HG03097 (cell line): ENCODE measurements around the gene NAPG.
"Not testable (repeated sequence)": the region's sequence is repeated elsewhere in the genome, so short reads cannot be mapped to it uniquely, and the experiment has no call there.

ENCODE experiments used
- ATAC-seq: cut with Tn5 transposase; IDR thresholded peaks from one replicate; pipeline ENCODE4 v1.9.1; 2021; ENCODE audit not compliant: unreplicated experiment, low FRiP score

NAPG gene

DNA sequence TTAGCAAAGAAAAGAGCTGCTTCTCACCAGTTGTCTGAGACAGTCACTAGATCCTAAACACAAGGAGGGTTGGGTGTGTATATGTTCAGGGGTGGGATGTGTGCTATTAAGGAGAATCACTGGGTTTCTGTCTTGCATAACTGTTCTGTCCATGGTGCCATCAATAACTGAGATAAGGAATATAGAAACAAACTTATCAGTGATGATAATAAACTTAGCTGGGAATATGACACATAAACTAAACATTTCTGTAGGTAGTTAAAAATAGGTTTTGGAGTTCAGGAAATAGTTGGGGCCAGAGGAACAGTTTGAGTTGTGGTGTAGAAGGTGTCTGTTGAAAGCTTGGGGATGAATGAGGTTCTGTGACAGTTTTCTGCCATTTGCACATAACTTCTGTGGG is 17.4 kb downstream of the NAPG start:
- no peak for ATAC-seq

DNA sequence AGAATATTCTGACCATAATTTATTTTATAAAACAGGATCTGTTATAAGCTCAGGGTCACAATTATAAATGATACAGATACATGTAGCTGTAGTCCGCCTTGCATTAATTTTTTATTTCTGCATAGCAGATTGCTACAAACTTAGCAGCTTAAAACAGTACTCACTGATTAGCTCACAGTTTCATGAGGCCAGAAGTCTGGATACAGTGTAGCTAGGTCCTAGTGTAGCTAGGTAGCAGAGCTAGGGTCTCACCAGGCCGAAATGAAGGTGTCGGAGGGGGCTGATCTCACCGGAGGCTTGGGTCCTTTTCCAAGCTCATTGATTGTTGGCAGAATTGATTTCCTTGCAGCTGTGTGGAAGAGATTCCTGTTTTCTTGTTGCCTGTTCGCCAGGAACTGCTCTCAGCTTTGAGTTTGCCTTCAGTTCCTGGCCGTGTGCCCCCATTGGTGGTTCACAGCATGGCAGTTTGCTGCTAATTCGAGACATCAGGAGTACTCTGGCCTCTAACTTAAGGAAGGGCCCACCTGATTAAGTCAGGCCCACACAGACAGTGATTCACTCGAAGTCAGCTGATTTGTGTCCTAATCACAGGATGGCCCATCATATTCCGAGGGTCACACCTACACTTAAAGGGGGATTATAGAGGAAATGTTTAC is 18.4 kb downstream of the NAPG start:
- ATAC-seq: no peak

DNA sequence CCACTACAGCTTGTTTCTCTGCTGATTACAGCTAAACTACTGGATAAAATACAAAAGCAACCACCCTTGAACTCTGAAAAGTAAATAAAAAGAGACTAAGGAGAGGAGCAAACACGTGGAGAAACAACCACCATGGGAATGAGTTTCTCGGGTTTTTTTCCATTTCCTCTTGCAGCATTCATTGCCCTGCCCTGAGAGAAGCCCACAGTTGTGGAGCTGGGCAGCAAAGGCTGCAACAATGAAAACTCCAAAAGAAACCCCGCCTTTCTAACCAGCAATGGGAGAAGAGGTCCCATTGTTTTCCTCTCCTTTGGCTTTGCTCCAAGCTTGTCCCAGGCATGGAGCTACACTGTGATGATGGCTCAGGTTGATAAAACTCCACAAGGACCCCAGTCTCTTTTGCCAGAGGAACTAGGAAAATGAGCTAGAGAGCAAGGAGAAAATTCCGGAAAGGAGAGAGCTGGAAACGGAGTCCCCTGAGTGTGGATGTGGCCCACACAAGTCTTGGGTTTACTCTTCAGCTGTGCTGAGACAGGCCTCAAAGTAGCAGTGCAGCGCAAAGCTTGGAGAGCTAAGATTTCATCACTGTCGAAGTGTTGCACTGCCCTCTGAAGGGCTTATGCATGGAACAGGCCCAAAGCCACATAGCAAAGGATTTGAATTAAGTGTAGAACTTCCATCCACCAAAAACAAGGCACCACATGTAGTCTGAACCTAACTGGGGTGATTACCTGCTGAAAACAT is 20.9 kb downstream of the NAPG start:
- no peak for ATAC-seq

DNA sequence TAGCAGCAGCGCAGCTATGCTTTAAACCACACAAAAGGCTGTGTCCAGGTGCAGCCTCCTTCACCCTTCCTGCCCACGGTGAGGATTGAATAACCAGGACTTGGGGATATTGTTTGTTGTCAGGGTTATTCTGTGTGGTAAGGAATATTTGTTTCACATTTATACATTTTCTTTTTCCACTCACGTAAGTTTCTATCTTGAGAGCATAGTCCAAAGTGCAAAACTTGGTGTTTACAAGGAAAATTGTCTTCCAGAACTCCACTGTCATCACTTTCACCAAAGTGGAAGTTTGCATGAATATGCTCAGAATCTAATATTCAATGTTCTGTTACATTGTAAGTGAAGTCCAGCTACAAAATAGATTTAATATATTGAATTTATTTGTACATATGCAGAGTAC is 26.4 kb downstream of the NAPG start:
- no peak for ATAC-seq

DNA sequence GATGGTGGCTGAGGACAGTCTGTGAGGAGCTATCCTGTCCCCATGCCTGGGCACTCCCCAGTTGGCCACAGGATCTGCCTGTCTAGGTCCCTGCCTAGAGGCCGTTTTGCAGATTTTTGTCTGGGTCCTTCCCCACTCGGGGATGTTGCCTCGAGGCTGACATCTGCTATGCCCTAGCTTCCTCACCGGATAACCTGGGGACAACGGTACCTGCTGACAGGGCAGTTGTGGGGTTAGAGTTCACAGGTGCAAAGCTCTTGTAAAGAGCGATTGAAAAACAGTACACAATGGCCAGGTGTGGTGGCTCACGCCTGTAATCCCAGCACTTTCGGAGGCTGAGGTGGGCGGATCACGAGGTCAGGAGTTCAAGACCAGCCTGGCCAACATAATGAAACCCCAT is 30.4 kb downstream of the NAPG start:
- ATAC-seq: not testable (repeated sequence)

DNA sequence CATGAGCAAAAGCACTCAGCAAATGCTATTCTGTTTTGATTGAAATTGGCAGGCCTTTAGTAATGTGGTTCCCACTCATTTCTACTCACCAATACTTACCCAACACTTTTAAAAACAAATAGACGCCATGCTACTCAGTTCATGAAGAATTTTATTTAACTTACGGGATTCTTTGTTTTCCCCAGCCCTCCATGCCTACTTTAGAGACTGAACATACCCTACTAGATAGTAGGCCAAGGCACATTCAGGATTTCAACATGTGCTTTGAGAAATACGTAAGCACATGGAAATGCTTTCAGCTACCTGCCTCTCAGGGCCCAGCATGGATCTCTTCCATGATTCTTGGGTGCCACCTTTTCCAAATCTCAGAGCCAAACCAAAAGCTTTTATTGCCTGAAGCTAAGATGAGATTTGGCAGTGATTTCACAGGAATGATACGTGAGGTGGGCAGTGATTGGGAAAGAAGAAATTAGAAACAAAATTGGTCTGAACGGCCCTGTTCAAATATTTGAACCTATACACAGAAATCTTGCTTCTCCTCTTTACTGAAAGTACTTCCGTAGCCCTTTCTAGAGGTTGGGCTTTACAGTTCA is 31.4 kb downstream of the NAPG start:
- ATAC-seq: no peak

DNA sequence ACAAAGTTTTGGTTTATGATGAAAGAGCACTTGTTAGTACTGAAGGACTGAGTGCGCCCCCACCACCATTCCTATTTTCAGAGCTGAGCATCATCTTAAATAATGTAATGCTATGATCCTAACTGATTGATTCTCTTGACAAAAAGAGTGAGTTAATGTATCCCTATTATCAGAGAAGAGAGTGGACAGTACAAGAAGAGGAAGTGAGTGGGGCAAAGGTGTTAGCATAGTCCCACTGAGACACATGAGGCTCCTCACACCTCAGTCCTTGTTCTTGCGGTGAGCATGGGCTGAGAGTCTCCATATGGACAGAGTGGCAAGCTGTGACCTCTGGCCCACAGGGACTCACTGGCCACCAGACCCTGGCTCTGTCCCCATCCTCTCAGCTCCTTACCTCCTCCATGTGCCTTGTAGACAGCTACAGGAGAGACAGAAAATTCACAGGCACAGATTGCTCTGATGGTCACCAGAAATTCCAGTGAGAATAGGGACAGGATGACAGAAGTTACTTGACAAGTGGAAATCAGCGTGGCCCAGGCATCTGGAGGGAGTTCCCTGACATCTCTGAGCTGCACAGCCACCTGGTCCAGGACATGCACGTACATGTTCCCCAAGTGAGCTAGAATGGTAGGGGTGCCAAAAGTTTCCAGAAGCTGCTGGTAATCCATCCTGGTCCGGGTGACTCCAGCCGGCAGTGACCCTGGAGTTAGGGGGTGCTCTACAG is 32.6 kb downstream of the NAPG start:
- no peak for ATAC-seq

DNA sequence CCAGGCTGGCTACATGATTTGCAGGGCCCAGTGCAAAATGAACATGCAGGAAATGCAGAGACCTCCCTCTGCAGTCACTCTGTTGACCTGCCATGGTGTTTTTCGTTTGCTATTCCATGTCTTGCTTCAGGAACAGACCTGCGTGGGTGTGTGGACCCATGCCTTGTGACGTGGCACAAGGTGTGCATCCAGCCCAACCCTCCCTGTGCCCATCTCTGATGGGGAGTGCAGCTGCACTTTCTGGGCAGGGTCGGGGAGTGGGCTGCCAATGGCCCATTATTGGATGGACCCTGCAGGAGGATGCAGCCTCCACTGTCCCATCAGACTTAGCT is 33.1 kb downstream of the NAPG start:
- no peak for ATAC-seq

DNA sequence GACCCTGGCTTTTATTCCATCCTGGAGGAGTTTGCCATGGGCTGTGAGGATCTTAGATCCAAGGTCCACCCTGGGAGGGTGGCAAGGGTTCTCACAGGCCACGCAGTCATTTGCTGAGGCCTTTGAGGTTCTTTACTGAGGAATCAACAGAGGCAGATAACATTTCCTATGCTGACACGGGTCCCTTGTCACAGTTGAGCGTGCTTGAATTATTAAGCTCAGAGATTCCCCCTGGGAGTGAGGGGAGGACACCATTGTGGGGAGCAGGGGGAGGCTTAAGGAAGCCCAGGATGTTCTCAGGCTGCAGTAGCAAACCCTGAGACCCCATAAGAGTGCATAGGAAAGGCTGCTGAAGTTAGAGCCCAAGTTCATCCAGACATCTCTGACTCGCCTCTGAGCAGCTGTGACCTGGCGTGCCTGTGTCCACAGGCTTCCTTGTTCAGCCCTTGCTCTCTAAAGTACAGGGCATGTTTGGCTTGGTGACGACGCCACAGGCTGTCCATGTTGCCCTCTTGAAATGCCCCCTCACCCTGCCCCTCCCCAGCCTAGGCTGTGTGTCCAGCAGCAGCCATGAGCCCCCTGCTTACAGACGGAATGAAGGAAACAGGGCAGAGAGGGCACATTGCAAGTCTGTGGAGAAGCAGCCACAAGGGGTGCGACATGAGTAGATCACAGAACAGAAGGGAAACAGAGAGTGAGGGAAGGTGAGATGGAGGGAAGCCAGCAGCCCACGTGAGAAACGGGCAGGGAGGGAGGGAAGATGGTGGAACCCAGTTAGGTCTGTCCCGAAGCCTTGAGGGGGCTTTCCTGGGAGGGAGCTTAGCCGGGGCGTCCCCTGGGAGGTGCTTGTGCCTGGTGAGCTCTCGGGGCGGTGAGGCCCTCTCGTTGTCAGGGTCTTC is 34.0 kb downstream of the NAPG start:
- peak; percentile 24 for ATAC-seq

DNA sequence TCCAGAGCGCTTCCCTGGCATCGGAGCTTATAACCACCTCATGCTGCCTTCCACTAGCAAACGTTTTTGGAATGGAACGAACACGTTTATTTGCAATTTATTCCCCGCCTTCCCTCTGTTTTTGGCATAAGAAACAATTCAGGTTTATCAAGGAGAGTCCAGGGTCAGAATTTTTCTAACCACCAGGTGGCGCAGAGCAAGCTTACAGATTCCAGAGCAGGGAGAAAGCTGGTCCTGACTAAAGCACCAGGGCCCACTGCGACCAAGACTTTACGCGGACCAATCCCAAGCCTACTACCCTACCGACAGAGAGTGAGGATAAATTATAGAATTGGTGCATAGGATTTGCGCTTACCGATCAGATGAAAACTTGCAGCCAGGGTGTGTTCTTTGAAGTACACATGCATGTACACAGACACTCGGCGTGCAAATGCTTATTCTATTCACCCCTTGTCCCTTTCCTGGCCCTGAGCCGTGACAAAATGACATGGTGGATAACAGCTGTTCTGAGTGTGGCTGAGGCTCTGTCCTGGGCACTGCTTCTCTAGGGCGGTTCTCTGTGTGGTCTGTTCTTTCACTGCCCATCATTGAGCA is 34.7 kb downstream of the NAPG start:
- ATAC-seq: peak; percentile 52

DNA sequence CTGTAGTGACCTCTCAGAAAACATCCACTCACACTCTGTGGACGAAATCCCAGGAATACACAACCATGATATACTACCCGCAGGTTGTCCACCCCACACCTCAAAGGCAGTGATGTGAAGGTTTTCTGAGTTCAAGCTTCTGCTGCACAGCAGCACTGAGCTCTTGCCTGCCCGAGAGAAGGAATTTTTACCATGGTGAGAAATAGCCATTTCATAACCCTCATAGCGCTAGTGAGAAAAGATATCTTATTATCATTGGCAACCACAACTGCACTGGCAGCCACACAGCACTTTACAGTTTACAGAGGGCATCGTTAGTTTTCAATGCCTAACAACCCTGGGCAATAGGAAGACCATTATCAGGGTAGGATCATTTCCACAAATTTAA is 36.9 kb downstream of the NAPG start:
- no peak for ATAC-seq

DNA sequence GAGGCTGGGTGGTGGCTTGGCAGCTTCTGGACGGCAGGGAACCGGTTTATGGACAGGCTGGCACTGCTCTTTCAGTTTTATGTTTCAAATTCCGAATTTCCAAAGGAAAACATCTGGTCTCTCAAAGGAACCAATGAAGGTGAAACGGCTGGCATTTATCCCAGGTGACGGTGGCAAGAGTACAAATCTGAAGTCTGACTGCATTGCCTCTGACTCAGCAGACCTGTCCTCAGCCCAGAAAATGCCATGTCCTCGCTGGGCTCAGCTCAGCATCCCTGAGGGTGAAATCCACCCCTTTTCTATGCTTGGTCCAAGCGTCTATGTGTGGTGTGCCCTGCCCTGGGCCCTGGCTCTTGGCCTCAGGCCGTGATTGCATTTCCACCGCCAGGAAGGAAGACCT is 38.1 kb downstream of the NAPG start:
- no peak for ATAC-seq

DNA sequence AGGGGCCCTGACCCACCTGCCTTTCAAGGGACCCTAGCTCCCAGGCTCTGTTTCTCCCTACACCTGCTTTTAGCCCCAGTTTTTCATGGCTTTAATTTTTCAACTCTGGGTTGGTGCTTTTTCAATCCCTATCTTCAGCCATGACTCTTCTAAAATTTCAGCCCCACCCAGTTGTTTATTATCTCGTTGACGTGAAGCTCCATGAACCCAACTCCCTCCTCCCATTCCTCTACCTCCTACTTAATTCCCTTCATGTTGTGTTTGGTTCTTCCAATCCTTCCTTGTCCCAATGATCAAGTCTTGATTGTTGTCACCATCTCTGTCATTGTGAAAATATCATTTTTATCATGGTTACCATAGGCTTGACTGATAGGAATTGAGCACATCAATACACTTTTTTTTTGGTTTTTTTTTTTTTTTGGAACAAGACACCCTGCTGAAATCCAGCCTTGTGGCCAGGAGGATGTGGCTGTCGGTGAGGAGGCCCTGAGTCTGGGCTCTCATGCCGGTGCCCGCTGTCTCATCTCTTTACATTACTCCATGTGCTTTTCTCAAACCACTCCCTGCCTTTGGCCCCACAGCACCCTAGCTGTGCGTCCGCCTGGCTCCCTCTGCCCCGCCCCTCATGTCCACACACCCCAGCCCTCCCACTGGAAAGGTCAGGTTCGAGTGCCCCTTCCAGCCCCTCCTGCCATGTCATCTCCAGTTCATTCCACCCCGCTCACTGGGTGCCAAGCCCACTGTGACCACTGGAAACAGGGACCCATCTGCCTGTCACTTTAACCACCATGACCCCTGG is 39.3 kb downstream of the NAPG start:
- no peak for ATAC-seq

DNA sequence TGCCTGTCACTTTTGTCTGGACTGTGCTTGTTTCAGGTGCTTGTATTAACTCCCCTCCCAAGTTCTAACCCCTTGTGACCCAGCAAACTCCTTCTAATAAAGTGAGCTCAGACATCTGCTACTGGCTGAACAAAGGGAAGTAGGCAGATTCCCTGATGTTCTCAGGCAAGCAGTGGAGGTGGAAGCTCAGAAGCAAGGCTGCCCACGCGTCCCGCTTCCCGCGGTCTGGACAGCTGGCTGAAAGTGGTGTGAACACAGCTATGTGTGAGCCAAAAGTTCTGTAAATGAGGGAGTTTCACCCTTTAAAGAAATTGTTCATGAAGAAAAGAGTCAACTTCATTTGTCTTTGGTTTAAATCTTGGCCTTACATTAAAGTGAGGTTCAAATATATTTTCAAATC is 40.0 kb downstream of the NAPG start:
- no peak for ATAC-seq

DNA sequence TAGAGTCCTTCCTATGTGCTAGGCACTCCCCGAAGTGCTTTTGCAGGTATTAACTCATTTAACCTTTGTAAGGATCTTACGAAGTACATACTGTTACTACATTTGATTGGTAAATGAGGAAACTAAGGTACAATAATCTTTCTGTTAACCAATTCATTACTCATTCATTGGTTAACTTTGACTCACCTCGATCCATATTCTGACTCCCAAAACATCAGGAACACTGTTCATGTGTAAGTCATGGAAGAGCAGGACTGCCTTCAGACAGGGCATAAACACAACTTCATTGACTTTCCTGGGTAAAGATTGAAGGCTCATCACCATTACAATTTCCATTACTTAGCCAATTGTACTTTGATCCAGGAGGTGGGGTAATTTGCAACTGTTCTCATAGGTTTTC is 40.6 kb downstream of the NAPG start:
- ATAC-seq: no peak

DNA sequence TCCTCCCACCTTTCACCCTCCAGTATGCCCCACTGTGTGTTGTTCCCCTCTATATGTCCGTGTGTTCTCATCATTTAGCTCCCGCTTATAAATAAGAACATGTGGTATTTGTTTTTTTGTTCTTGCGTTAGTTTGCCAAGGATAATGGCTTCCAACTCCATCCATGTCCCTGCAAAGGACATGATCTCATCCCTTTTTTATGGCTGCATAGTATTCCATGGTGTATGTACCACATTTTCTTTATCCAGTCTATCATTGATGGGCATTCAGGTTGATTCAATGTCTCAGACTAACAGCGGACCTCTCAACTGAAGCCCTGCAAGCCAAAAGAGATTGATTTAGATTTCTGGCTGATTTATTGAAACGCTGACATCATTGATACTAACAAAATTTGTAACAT is 44.1 kb downstream of the NAPG start:
- ATAC-seq: not testable (repeated sequence)

DNA sequence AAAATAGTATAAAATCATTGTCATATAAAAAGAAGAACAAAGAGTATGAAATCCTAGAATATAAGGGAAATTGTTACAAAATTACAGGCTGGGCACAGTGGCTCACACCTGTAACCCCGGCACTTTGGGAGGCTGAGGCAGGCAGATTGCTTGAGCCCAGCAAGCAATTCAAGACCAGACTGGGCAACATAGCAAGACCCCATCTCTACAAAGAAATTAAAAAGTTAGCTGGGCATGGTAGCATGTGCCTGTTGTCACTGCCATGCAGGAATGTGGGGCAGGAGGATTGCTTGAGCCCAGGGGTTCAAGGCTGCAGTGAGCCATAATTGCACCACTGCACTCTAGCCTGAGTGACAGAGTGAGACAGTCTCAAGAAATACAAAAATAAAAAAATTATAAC is 44.8 kb downstream of the NAPG start:
- ATAC-seq: no peak

DNA sequence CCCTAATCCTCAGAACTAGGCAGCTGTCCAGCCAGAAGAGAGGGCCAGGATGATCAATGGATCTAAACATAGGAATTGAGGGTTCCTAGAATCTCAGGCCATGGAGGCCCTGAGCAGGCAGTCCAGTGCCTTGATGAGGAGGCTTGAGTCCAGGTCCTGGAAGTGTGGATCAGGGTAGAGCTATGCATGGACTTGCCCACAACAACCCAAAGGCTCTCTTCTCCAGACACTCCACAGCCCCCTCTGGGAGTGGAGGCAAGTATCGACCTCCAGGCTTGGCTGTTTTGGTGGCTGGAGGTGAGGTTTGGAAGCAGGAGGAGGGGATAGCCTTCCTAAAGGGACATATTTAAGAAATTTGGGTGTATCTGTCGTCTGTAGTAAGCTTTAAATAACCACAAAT is 45.7 kb downstream of the NAPG start:
- no peak for ATAC-seq

DNA sequence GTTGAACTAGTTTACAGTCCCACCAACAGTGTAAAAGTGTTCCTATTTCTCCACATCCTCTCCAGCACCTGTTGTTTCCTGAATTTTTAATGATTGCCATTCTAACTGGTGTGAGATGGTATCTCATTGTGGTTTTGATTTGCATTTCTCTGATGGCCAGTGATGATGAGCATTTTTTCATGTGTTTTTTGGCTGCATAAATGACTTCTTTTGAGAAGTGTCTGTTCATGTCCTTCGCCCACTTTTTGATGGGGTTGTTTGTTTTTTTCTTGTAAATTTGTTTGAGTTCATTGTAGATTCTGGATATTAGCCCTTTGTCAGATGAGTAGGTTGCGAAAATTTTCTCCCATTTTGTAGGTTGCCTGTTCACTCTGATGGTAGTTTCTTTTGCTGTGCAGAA is 47.4 kb downstream of the NAPG start:
- not testable (repeated sequence) for ATAC-seq
